HEK293 (cell line): Measurements from ENCODE around the gene FAM124B.

Experiments used
- CTCF ChIA-PET: fragments of 350-600 bp; formaldehyde crosslinking; extraction: SDS; loops from one replicate; lab custom pipeline; 2021; ENCODE audit warnings: antibody characterized with exemption; lab: Yijun Ruan, JAX
- POLR2A ChIA-PET: fragments of 300-600 bp; formaldehyde crosslinking; extraction: SDS; loops from one replicate; lab custom pipeline; 2020; ENCODE audit warnings: antibody characterized with exemption, inconsistent platforms; lab: Yijun Ruan, JAX
- H3K27ac ChIP-seq: fragments of 200-500 bp; sonication (Bioruptor generic); 2 replicates; pipeline ENCODE4 v1.5.1; 2014; ENCODE audit warnings: low read depth, low read length, control low read depth, inconsistent platforms; ENCODE audit errors: extremely low read depth
- H3K36me3 ChIP-seq, 2 experiments: fragments of 200-500 bp in 1 of 2; sonication (Bioruptor generic) in 1 of 2; 1 replicate in 1 of 2; 2 replicates in 1 of 2; pipeline ENCODE4 v1.5.1; 2014 to 2017; ENCODE audit warnings: inconsistent platforms in 2 of 2, low read length in 2 of 2; ENCODE audit not compliant: control insufficient read depth in 2 of 2, insufficient read depth in 1 of 2
- H3K4me1 ChIP-seq: fragments of 200-500 bp; sonication (Bioruptor generic); 2 replicates; pipeline ENCODE4 v1.5.1; 2014; ENCODE audit warnings: mild to moderate bottlenecking, low read length, inconsistent platforms; ENCODE audit not compliant: control insufficient read depth, insufficient read depth
- H3K4me3 ChIP-seq: 2 replicates; pipeline ENCODE4 v1.5.1; 2011; ENCODE audit warnings: low read depth, mild to moderate bottlenecking, control low read depth, low read length, moderate library complexity
- H3K9me3 ChIP-seq: fragments of 200-500 bp; sonication (Bioruptor generic); 2 replicates; pipeline ENCODE4 v1.5.1; 2014; ENCODE audit warnings: low read depth, low read length, inconsistent platforms; ENCODE audit not compliant: control insufficient read depth, insufficient read depth
- AEBP2 ChIP-seq: fragments of 450-650 bp; formaldehyde crosslinking; IDR thresholded peaks from 2 replicates; pipeline ENCODE4 v1.5.1; 2016; ENCODE audit warnings: missing biosample characterization, missing genetic modification characterization, borderline replicate concordance
- ELK4 ChIP-seq: IDR thresholded peaks from 2 replicates; pipeline ENCODE4 v1.6.1; 2011; ENCODE audit warnings: mild to moderate bottlenecking, low read depth, low read length, borderline replicate concordance
- PRDM6 ChIP-seq: fragments of 450-650 bp; formaldehyde crosslinking; IDR thresholded peaks from 2 replicates; pipeline ENCODE4 v1.5.1; 2017; ENCODE audit warnings: missing biosample characterization, missing genetic modification characterization
- ZBTB1 ChIP-seq: fragments of 450-650 bp; formaldehyde crosslinking; IDR thresholded peaks from 2 replicates; pipeline ENCODE4 v1.5.1; 2016; ENCODE audit warnings: missing biosample characterization, missing genetic modification characterization
- ZFP41 ChIP-seq: fragments of 450-650 bp; formaldehyde crosslinking; IDR thresholded peaks from 2 replicates; pipeline ENCODE4 v1.5.1; 2016; ENCODE audit warnings: missing biosample characterization, missing genetic modification characterization, borderline replicate concordance
- ZNF10 ChIP-seq: fragments of 450-650 bp; formaldehyde crosslinking; IDR thresholded peaks from 2 replicates; pipeline ENCODE4 v1.5.1; 2017; ENCODE audit warnings: missing biosample characterization, missing genetic modification characterization
- ZNF133 ChIP-seq: fragments of 450-650 bp; formaldehyde crosslinking; IDR thresholded peaks from 2 replicates; pipeline ENCODE4 v1.5.1; 2016; ENCODE audit warnings: missing biosample characterization, missing genetic modification characterization
- ZNF214 ChIP-seq: fragments of 450-650 bp; formaldehyde crosslinking; IDR thresholded peaks from 2 replicates; pipeline ENCODE4 v1.5.1; 2017; ENCODE audit warnings: missing biosample characterization, mild to moderate bottlenecking, missing genetic modification characterization, borderline replicate concordance
- ZNF274 ChIP-seq, 2 experiments: fragments of 200-500 bp in 1 of 2; fragments of 450-650 bp in 1 of 2; sonication (Bioruptor generic) in 1 of 2; formaldehyde crosslinking in 1 of 2; IDR thresholded peaks; 2 replicates each; pipeline versions ENCODE4 v1.5.1 to v1.6.1; 2014 to 2016; ENCODE audit warnings: borderline replicate concordance in 1 of 2, inconsistent platforms in 1 of 2, low read length in 1 of 2, missing biosample characterization in 1 of 2, missing genetic modification characterization in 1 of 2
- ZNF544 ChIP-seq: fragments of 450-650 bp; formaldehyde crosslinking; IDR thresholded peaks from 2 replicates; pipeline ENCODE4 v1.5.0; 2017; ENCODE audit warnings: missing biosample characterization, missing genetic modification characterization
- ZNF560 ChIP-seq: fragments of 450-650 bp; formaldehyde crosslinking; IDR thresholded peaks from 2 replicates; pipeline ENCODE4 v1.5.1; 2017; ENCODE audit warnings: missing biosample characterization, missing genetic modification characterization, borderline replicate concordance
- ZNF561 ChIP-seq: fragments of 450-650 bp; IDR thresholded peaks from 2 replicates; pipeline ENCODE4 v1.5.1; 2018; ENCODE audit warnings: missing biosample characterization, missing genetic modification characterization, borderline replicate concordance
- ZNF585B ChIP-seq: fragments of 450-650 bp; formaldehyde crosslinking; IDR thresholded peaks from 2 replicates; pipeline ENCODE4 v1.5.1; 2016; ENCODE audit warnings: missing biosample characterization, missing genetic modification characterization
- ZNF596 ChIP-seq: fragments of 450-650 bp; IDR thresholded peaks from 2 replicates; pipeline ENCODE4 v1.5.0; 2018; ENCODE audit warnings: missing biosample characterization, mild to moderate bottlenecking, missing genetic modification characterization, moderate library complexity
- ZNF624 ChIP-seq: fragments of 450-650 bp; formaldehyde crosslinking; IDR thresholded peaks from 2 replicates; pipeline ENCODE4 v1.5.1; 2017; ENCODE audit warnings: missing biosample characterization, missing genetic modification characterization
- ZNF660 ChIP-seq: fragments of 450-650 bp; IDR thresholded peaks from 2 replicates; pipeline ENCODE4 v1.5.1; 2018; ENCODE audit warnings: missing biosample characterization, mild to moderate bottlenecking, missing genetic modification characterization
- ZNF677 ChIP-seq: fragments of 450-650 bp; IDR thresholded peaks from 2 replicates; pipeline ENCODE4 v1.5.0; 2018; ENCODE audit warnings: missing biosample characterization, mild to moderate bottlenecking, missing genetic modification characterization, moderate library complexity
- ZNF692 ChIP-seq: fragments of 450-650 bp; formaldehyde crosslinking; IDR thresholded peaks from 2 replicates; pipeline ENCODE4 v1.5.1; 2016; ENCODE audit warnings: missing biosample characterization, missing genetic modification characterization
- ZNF830 ChIP-seq: fragments of 450-650 bp; IDR thresholded peaks from 2 replicates; pipeline ENCODE4 v1.5.0; 2018; ENCODE audit warnings: missing biosample characterization, missing genetic modification characterization, low read depth, mild to moderate bottlenecking, moderate library complexity
- ZSCAN18 ChIP-seq: fragments of 450-650 bp; formaldehyde crosslinking; IDR thresholded peaks from 2 replicates; pipeline ENCODE4 v1.5.1; 2016; ENCODE audit warnings: missing biosample characterization, missing genetic modification characterization
- ZSCAN4 ChIP-seq: fragments of 450-650 bp; formaldehyde crosslinking; IDR thresholded peaks from 2 replicates; pipeline ENCODE4 v1.5.1; 2017; ENCODE audit warnings: missing biosample characterization, missing genetic modification characterization

The FAM124B gene

GRCh38 chr2:224416656-224417360 lies 14.9 kb upstream of the FAM124B start (continued):
- TF ChIP-seq PRDM6 (tag by site-specific recombination) (no peak), ZNF624 (tag by site-specific recombination) (no peak), AEBP2 (no peak), ZFP41 (no peak), ZNF660 (tag by site-specific recombination) (no peak), ZNF585B (no peak), ELK4 (no peak), ZNF274 (IDR thresholded peaks at IDR 0.05; ENCODE audit: low read length) (no peak), ZNF274 (tag by site-specific recombination; IDR thresholded peaks at IDR 0.05; ENCODE audit: borderline replicate concordance) (no peak)

GRCh38 chr2:224413381-224413780 lies 11.5 kb upstream of the FAM124B start:
- POLR2A ChIA-PET: no interaction called here
- CTCF ChIA-PET: no interaction called here
- no peak overlapping the region for H3K4me3 ChIP-seq

GRCh38 chr2:224412141-224413015 lies 10.5 kb upstream of the FAM124B start:
- Histone ChIP-seq H3K4me3 (no peak overlapping the region), H3K36me3 (no peaks in the 10 kb centered on the region), H3K27ac (no peak overlapping the region), H3K9me3 (no peaks in the 10 kb centered on the region), H3K4me1 (no peaks in the 10 kb centered on the region)
- ChIA-PET CTCF (interaction anchor here (1.0 to 1.9 kb wide), 3 partner anchors 43 to 442 kb away, joined by 3 to 5 read pairs (median 3); no protein-coding TSS in a partner anchor), POLR2A (no interaction called here)
- TF ChIP-seq ZNF561 (tag by site-specific recombination) (no peak), ZNF830 (tag by site-specific recombination) (no peak), ZNF10 (tag by site-specific recombination) (no peak), ZNF677 (tag by site-specific recombination) (no peak), ZNF544 (tag by site-specific recombination) (no peak), ZNF596 (tag by site-specific recombination) (no peak), ZNF133 (tag by site-specific recombination) (no peak), ZNF560 (tag by site-specific recombination) (no peak), ZNF692 (tag by site-specific recombination) (no peak), ZSCAN4 (no peak), ZSCAN18 (no peak)

More at GRCh38 chr2:224413381-224413780, 11.5 kb upstream of the FAM124B start:
- Histone ChIP-seq H3K27ac (no peak overlapping the region), H3K4me1 (no peaks in the 10 kb centered on the region)
- no peak for TF ChIP-seq ZBTB1 (tag by site-specific recombination)
- no peak for TF ChIP-seq ZNF214 (tag by site-specific recombination)
- TF ChIP-seq, all 188 proteins: peak for 0
- Histone ChIP-seq H3K36me3 (no peaks in the 10 kb centered on the region), H3K9me3 (no peaks in the 10 kb centered on the region)
